GM12878 (cell line): Measurements from ENCODE around the gene PLEKHH2. TPM values are rescaled to one million over a fixed set of nuclear protein-coding genes. Genes with fewer than 3 reads are reported as not detected.

Experiments
- CREM ChIP-seq: IDR thresholded peaks from 2 replicates; pipeline ENCODE4 v1.6.1; 2014; ENCODE audit warnings: antibody characterized with exemption, low read depth
- EGR1 ChIP-seq, 2 experiments: IDR thresholded peaks; 1 replicate in 1 of 2; 2 replicates in 1 of 2; pipeline ENCODE4 v1.6.1; 2011 to 2012; ENCODE audit warnings: low read depth in 2 of 2, low read length in 2 of 2, borderline replicate concordance in 1 of 2, mild to moderate bottlenecking in 1 of 2, moderate library complexity in 1 of 2
- ELK1 ChIP-seq: IDR thresholded peaks from 2 replicates; pipeline ENCODE4 v1.6.1; 2012; ENCODE audit warnings: low read depth, low read length, improper control_type of control experiment
- EP300 ChIP-seq, 2 experiments: fragments of 150-350 bp in 1 of 2; IDR thresholded peaks; 2 replicates each; pipeline ENCODE4 v1.6.1; 2011 to 2012; ENCODE audit warnings: low read depth in 2 of 2, low read length in 2 of 2, borderline replicate concordance in 1 of 2, improper control_type of control experiment in 1 of 2, inconsistent platforms in 1 of 2; ENCODE audit not compliant: control insufficient read depth in 1 of 2
- FOXK2 ChIP-seq: fragments of 450-650 bp; IDR thresholded peaks from 2 replicates; pipeline ENCODE4 v1.6.1; 2017; ENCODE audit warnings: mild to moderate bottlenecking, moderate library complexity
- GATAD2B ChIP-seq: fragments of 450-650 bp; conservative IDR thresholded peaks from 2 replicates; pipeline ENCODE4 v1.6.1; 2017; ENCODE audit warnings: low read depth, mild to moderate bottlenecking, moderate library complexity
- MLLT1 ChIP-seq: fragments of 450-650 bp; IDR thresholded peaks from 2 replicates; pipeline ENCODE4 v1.6.1; 2016; ENCODE audit warnings: mild to moderate bottlenecking
- NKRF ChIP-seq: fragments of 450-650 bp; conservative IDR thresholded peaks from 2 replicates; pipeline ENCODE4 v1.6.1; 2017; ENCODE audit warnings: mild to moderate bottlenecking, moderate library complexity
- PAX5 ChIP-seq: IDR thresholded peaks from 2 replicates; pipeline ENCODE4 v1.6.1; 2011; ENCODE audit warnings: low read depth, low read length, borderline replicate concordance
- PBX3 ChIP-seq: IDR thresholded peaks from 2 replicates; pipeline ENCODE4 v1.6.1; 2011; ENCODE audit warnings: mild to moderate bottlenecking, low read depth, low read length, moderate library complexity; ENCODE audit not compliant: insufficient replicate concordance
- PRDM15 ChIP-seq: fragments of 450-650 bp; formaldehyde crosslinking; IDR thresholded peaks from 2 replicates; pipeline ENCODE4 v1.4.0; 2020; ENCODE audit warnings: mild to moderate bottlenecking, moderate library complexity
- RELA ChIP-seq: fragments of 450-650 bp; IDR thresholded peaks from 2 replicates; pipeline ENCODE4 v1.8.0; 2014; ENCODE audit warnings: borderline replicate concordance; ENCODE audit not compliant: partially characterized antibody
- SREBF2 ChIP-seq: IDR thresholded peaks from 2 replicates; pipeline ENCODE4 v1.6.1; 2012; ENCODE audit warnings: mild to moderate bottlenecking, low read length
- TARDBP ChIP-seq: IDR thresholded peaks from 2 replicates; pipeline ENCODE4 v1.6.1; 2016; ENCODE audit warnings: borderline replicate concordance
- TCF3 ChIP-seq: IDR thresholded peaks from 2 replicates; pipeline ENCODE4 v1.6.1; 2012; ENCODE audit warnings: low read depth, mild to moderate bottlenecking, low read length, borderline replicate concordance; ENCODE audit not compliant: insufficient read depth
- ZNF24 ChIP-seq: fragments of 450-650 bp; IDR thresholded peaks from 2 replicates; pipeline ENCODE4 v1.6.1; 2017; ENCODE audit warnings: antibody characterized with exemption, mild to moderate bottlenecking
- ZNF384 ChIP-seq: IDR thresholded peaks from 2 replicates; pipeline ENCODE4 v1.6.1; 2012; ENCODE audit warnings: low read depth, mild to moderate bottlenecking, low read length, improper control_type of control experiment, borderline replicate concordance
- polyA plus RNA-seq, 11 experiments: library from polyadenylated mRNA; depleted of rRNA in 4 of 11; unstranded in 6 of 11; stranded (reverse) in 5 of 11; fragments of >200 nt; fragmentation: Nextera tagmentation in 4 of 11; fragmentation: Illumina TruSeq in 1 of 11; extraction: Ambion mirVana in 4 of 11; extraction: Trizol in 1 of 11; gene quantifications; 1 replicate in 1 of 11; 2 replicates in 10 of 11; pipeline versions ENCODE4 v1.2.1 to v1.2.3, GENCODE V29; 2011 to 2016; ENCODE audit warnings: inconsistent platforms in 2 of 11, missing spikeins in 2 of 11, low read depth in 1 of 11
- total RNA-seq, 4 experiments: library from RNA; depleted of rRNA in 3 of 4; stranded (reverse); fragments of >200 nt in 3 of 4; fragmentation: Illumina TruSeq in 1 of 4; extraction: Trizol in 1 of 4; gene quantifications; 2 replicates each; pipeline versions ENCODE4 v1.2.1 to v1.2.3, GENCODE V29; 2013 to 2021

The PLEKHH2 gene
- total and polyA plus RNA-seq, 10 of the 15 experiments (the other 5 are each of a cell fraction or from before 2014, with no cell fraction given): not detected

- TF ChIP-seq GATAD2B (peak; percentile 48; the same call in 1 of the 2 replicates), EGR1 (IDR thresholded peaks at IDR 0.05; ENCODE audit: borderline replicate concordance in 1 of 2, low read depth in 2 of 2, low read length in 2 of 2) (no peak), PAX5 (peak; percentile 11; the same call in 1 of the 2 replicates), ZNF384 (no peak), PBX3 (no peak), MLLT1 (peak; percentile 89), TARDBP (no peak), PRDM15 (CRISPR knock-in tag) (no peak), TCF3 (peak; percentile 7; the same call in 1 of the 2 replicates), SREBF2 (no peak), NKRF (peak; percentile 97), EP300 (IDR thresholded peaks at IDR 0.05; ENCODE audit: borderline replicate concordance in 1 of 2, control insufficient read depth in 1 of 2, low read depth in 2 of 2, low read length in 2 of 2) (no peak), RELA (no peak), ZNF24 (no peak), ELK1 (peak; percentile 76), FOXK2 (peak; percentile 51; the same call in 1 of the 2 replicates), CREM (peak; percentile 96)
Measured at GRCh38 chr2:43595603-43596412, 41.3 kb upstream of the PLEKHH2 start, which contains the start of gene THADA (continued).
